GM12872 (cell line): Measurements from ENCODE around the gene IRF8.

Source experiments
- TF ChIP-seq, protein P1 (sequence below): IDR thresholded peaks from 3 replicates; pipeline ENCODE4 v1.5.1; 2011; ENCODE audit warnings: low read depth, mild to moderate bottlenecking, low read length, moderate library complexity; ENCODE audit not compliant: insufficient read depth

IRF8 gene

DNA sequence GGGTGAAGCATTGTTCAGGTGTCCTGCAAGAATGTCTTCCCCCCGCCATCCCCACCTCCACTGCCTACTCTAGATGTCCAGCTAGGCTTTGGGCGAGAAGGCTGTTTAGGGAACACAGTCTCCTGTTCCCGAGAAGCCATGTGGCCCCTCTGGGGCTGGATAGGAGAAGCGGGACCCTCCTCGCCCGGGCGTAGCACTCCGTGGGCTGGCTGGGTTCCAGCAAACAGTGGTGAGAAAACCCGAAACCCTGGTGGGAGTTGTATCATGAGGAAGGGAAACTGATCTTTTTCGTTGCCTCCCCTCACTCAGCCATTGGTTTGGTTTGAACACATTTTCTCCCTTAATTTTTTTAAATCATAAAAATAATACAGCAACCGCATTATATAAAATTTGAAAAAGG lies 56.6 kb downstream of the IRF8 start:
- TF ChIP-seq, protein P1, sequence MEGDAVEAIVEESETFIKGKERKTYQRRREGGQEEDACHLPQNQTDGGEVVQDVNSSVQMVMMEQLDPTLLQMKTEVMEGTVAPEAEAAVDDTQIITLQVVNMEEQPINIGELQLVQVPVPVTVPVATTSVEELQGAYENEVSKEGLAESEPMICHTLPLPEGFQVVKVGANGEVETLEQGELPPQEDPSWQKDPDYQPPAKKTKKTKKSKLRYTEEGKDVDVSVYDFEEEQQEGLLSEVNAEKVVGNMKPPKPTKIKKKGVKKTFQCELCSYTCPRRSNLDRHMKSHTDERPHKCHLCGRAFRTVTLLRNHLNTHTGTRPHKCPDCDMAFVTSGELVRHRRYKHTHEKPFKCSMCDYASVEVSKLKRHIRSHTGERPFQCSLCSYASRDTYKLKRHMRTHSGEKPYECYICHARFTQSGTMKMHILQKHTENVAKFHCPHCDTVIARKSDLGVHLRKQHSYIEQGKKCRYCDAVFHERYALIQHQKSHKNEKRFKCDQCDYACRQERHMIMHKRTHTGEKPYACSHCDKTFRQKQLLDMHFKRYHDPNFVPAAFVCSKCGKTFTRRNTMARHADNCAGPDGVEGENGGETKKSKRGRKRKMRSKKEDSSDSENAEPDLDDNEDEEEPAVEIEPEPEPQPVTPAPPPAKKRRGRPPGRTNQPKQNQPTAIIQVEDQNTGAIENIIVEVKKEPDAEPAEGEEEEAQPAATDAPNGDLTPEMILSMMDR: no peak

DNA sequence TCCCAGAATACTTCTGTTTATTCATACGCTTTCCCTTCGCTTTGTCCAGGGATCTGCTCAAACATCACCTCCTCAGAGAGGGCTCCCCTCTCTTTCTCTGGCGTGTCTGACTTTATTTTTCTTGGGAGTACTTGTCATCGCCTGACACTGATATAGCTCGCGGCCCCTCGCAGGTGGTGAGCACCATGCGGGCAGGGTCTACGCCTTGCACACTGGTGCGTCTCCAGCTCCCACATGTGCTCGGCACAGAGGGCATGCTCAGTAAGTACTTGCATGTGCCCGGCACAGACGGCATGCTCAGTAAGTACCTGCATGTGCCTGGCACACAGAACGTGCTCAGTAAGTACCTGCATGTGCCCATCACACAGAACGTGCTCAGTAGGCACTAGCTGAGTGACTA lies 57.5 kb downstream of the IRF8 start:
- TF ChIP-seq, protein P1: no peak

DNA sequence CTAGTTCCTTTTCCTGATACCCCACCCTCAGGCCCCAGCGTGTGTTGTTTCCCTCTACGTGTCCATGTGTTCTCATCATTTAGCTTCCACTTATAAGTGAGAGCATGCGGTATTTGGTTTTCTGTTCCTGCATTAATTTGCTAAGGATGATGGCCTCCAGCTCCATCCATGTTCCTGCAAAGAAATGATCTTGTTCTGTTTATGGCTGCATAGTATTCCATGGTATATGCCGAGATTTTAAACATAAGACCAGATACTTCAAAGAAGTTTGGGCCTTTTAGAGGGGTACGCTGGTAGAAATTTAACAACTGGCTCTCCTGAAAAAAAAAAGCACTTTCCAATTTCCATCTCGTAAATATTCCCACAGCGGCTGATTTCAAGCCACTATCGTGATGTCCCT lies 59.8 kb downstream of the IRF8 start:
- TF ChIP-seq, protein P1: no peak

DNA sequence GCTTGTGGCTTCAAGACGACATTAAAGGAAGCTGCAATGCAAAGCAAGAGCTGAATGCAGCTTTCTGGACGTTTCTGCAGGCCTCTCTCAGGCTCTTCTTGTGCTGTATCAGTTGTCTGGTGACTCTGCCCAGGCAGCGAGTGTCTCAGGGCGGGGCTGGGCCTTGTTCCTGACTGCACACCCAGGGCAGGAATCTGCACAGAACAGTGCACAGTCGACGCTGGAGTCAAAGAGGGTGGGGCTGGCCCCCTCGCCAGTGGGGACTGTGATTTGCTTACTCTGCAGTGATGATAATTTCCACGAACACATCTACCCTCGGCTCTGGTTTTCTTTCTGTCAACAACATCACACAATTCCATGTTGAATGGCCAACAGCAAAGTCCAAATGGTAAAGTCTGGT lies 60.7 kb downstream of the IRF8 start:
- TF ChIP-seq, protein P1: no peak

DNA sequence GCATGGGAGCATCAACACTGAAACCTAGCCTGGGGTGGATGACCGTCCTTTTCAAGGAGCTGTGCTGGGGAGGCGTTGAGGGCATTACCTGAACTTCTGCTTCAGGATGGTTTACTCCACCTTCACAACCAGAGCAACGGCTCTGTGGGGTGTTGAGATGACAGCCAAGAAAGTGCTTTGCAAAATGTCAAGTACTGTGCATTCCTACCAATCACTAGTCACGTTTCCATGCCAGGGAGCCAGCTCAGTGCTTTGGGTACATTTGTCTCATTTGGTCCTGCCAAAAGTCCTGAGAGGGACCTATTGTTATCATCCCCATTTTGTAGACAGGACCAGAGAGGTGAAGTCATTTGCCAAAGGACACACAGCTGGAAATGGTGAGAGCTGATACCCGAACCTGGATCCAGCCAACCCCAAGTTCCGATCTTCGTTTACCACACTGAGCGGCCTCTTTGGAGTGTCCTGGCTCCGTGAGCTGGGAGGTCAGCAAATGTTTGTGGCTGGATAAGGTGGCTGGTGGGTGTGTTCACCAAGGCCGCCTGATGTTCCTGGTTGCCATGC lies 61.6 kb downstream of the IRF8 start:
- TF ChIP-seq, protein P1: no peak

DNA sequence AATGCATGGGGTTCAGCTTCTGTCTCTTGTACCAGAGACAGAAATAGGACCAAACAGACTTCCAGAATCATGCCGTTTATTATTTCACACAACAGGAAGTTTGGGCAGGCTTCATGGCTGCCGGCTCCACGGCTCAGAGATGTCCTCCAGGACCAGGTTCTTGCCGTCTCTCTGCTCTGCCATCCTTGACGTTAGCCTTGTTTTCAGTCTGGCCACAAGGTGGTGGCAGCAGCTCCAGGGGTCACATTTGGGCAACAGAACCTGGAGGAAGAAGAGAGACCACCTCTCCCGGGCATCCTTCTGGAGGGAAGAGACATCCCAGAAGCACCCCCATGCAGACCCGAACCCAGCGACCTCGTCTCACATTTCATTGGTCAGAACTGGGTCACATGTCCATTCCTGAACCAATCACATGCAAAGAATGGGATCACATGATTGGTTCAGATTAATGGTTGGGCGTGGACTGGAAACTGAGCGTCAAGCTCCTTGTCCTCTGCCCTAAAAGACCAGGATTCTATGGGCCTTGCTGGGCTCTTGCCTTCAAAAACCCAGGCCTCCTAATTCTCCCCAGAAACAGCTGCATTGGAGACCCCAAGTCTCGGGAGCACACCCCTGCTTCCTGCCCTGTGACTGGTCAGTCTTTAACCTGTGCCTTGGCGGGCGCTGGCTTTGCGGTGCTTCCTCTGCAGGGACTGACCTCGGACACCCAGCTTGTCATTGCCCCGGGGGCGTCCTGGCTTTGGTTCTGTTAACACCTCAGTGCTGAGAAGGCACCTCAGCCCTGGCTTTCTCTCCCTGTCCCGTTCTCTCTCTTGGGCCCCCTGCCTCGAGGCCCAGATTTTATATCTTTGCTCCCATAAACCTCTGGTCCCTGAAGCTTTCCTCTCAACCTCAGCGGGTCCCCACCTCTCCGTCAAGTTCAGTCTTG lies 63.3 kb downstream of the IRF8 start:
- TF ChIP-seq, protein P1: peak; percentile 28; the same call in 1 of the 3 replicates

DNA sequence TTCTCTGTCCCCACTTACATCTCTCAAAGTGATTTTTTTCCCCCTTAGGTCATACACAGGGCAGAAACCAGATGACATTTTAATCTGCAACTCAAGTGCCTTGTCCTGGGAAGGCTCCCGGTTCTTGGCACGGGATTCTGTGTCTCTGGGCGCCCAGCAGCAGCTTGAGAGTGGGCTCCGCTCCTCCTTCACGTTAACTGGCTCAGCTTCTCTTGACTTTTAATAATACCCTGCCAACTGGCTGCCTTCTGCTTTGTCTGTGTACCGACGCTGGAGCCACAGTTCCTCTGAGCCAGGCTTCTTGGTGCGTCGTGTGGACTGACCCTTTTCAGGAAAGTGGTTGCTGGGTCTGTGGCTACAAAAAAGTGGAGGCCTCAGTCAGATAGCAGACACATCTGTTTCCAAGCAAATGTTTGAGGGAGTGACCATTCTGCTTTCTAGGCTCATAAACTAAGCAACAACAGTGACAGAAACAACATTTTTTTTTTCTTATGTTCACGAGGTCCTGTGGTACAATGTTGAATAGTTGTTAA lies 64.9 kb downstream of the IRF8 start:
- TF ChIP-seq, protein P1: no peak
